HAP-1 (cell line): Measurements from ENCODE around the gene MRPL14.
"Not testable (repeated sequence)": the region's sequence is repeated elsewhere in the genome, so short reads cannot be mapped to it uniquely, and the experiment has no call there.

ENCODE experiments used
- DNase-seq, 2 experiments: peaks; one replicate each; pipeline ENCODE4 v3.0.0-alpha.2; 2016 to 2020; ENCODE audit warnings: low spot score in 2 of 2
- H3K27me3 ChIP-seq: fragments of 250-450 bp; sonication (Bioruptor Pico); 2 replicates; pipeline ENCODE4 v1.5.1; 2020; ENCODE audit warnings: low read depth, mild to moderate bottlenecking, moderate library complexity
- H3K36me3 ChIP-seq: fragments of 250-450 bp; sonication (Bioruptor Pico); replicated peaks from 2 replicates; pipeline ENCODE4 v1.5.1; 2020; ENCODE audit warnings: mild to moderate bottlenecking
- H3K4me1 ChIP-seq: fragments of 250-450 bp; sonication (Bioruptor Pico); 2 replicates; pipeline ENCODE4 v1.5.1; 2020; ENCODE audit warnings: mild to moderate bottlenecking
- H3K4me3 ChIP-seq: fragments of 250-450 bp; sonication (Bioruptor Pico); 2 replicates; pipeline ENCODE4 v1.5.1; 2020; ENCODE audit warnings: mild to moderate bottlenecking, moderate library complexity
- H3K9me3 ChIP-seq: fragments of 250-450 bp; sonication (Bioruptor Pico); 2 replicates; pipeline ENCODE4 v1.5.1; 2020; ENCODE audit warnings: mild to moderate bottlenecking, moderate library complexity
- in situ Hi-C: fragments of 300-500 bp; cut with MboI; formaldehyde crosslinking; loops from 3 replicates; pipeline ENCODE4 v1.14.3; 2020; ENCODE audit warnings: low sequenced_read_pairs, inconsistent platforms, mixed read lengths

MRPL14 gene

GRCh38 chr6:44157152-44157521, 29.9 kb upstream of the MRPL14 start:
- Histone ChIP-seq H3K4me1 (no peaks in the 10 kb centered on the region), H3K4me3 (no peak overlapping the region), H3K27me3 (no peaks in the 10 kb centered on the region), H3K36me3 (no peaks in the 10 kb centered on the region), H3K9me3 (no peaks in the 10 kb centered on the region)
- DNase-seq: no peak
- in situ Hi-C loops: no loop called here

DNA sequence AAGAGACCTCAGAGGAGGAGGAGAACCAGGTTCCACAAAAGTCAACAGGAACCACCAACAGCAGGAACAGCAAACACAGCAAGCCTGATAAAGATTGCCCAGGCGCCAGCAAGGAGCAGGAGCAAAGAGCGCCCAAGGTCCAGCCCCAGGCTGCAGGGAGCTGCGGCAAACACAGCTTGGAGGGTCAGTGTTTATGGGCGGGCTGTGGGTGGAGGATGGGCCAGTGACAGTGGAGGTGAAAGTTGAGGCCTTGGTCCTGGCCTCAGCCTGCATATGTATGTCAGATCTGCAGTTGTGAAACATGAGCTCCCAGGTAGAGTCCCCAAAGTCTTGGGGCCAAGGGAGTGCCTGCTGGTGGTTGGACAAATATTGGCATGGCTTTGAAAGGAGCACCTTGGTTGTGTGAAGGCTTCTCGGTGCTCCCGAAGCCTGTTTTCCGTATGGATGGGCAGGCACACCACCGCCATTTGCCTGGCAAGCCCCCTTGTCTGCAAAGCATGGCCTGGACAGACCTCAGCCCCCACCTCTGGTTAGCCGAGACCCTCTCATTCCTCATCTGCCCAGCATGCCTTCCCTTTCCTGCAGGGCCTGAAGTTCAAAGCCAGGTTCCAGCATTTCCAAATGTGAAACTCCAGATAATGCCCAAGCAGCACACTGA, 29.4 kb upstream of the MRPL14 start:
- in situ Hi-C loops: no loop called here
- Histone ChIP-seq H3K36me3 (no peaks in the 10 kb centered on the region), H3K4me1 (no peaks in the 10 kb centered on the region), H3K4me3 (no peak overlapping the region), H3K9me3 (no peaks in the 10 kb centered on the region), H3K27me3 (no peaks in the 10 kb centered on the region)
- DNase-seq: no peak

- Histone ChIP-seq H3K4me3 (no peak overlapping the region), H3K36me3 (peaks cover 3% of the 10 kb centered on the region; the same call in 1 of the 2 replicates), H3K9me3 (no peaks in the 10 kb centered on the region), H3K27me3 (no peaks in the 10 kb centered on the region), H3K4me1 (no peaks in the 10 kb centered on the region)
- no peak for DNase-seq
- in situ Hi-C loops: loop anchor here (5.0 kb wide), 1 partner anchor 67 kb away; no protein-coding TSS in a partner anchor
Observed at GRCh38 chr6:44154067-44154466, 26.8 kb upstream of the MRPL14 start.

- in situ Hi-C loops: loop anchor here (5.0 kb wide), 1 partner anchor 65 kb away; no protein-coding TSS in a partner anchor
- no peak overlapping the region for H3K4me3 ChIP-seq
- H3K36me3 ChIP-seq: peaks cover 7% of the 10 kb centered on the region; the same call in 1 of the 2 replicates
- H3K9me3 ChIP-seq: no peaks in the 10 kb centered on the region
- DNase-seq: no peak
- no peaks in the 10 kb centered on the region for H3K4me1 ChIP-seq
- H3K27me3 ChIP-seq: no peaks in the 10 kb centered on the region
Observed at GRCh38 chr6:44152533-44152932, 25.3 kb upstream of the MRPL14 start.

DNA sequence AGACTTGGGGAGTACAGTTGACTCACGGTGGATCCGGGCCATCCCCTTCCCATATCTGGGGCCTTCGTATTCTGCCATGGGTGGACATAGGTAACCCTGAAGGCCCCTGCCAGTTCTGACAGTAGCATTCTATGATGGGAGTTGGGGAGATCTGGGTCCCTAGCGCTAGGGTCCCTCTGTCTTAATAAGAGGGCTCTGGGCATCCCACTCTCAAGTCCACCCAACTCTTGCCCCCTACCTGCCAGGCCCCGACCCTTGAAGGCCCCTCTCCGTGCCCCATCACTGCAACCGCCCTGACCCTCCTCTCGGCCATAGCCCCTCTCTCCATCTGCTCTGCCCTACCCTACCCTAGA, 24.8 kb upstream of the MRPL14 start:
- H3K36me3 ChIP-seq: peaks cover 7% of the 10 kb centered on the region; the same call in 1 of the 2 replicates
- H3K4me3 ChIP-seq: no peak overlapping the region
- in situ Hi-C loops: loop anchor here (5.0 kb wide), 1 partner anchor 65 kb away; no protein-coding TSS in a partner anchor
- no peak for DNase-seq
- no peaks in the 10 kb centered on the region for H3K9me3 ChIP-seq
- H3K27me3 ChIP-seq: no peaks in the 10 kb centered on the region
- no peaks in the 10 kb centered on the region for H3K4me1 ChIP-seq

- Histone ChIP-seq H3K9me3 (no peaks in the 10 kb centered on the region), H3K36me3 (peaks cover 7% of the 10 kb centered on the region; the same call in 1 of the 2 replicates), H3K4me1 (no peaks in the 10 kb centered on the region), H3K4me3 (no peak overlapping the region), H3K27me3 (no peaks in the 10 kb centered on the region)
- DNase-seq: peak; percentile 31 to 86
- in situ Hi-C loops: loop anchor here (5.0 kb wide), 1 partner anchor 64 kb away; no protein-coding TSS in a partner anchor
Observed at GRCh38 chr6:44151348-44152108, 24.3 kb upstream of the MRPL14 start.

GRCh38 chr6:44150317-44150917, 23.2 kb upstream of the MRPL14 start:
- Histone ChIP-seq H3K4me3 (no peak overlapping the region), H3K27me3 (no peaks in the 10 kb centered on the region), H3K4me1 (no peaks in the 10 kb centered on the region), H3K36me3 (peaks cover 7% of the 10 kb centered on the region; the same call in 1 of the 2 replicates), H3K9me3 (no peaks in the 10 kb centered on the region)
- no peak for DNase-seq
- in situ Hi-C loops: loop anchor here (5.0 kb wide), 1 partner anchor 63 kb away; no protein-coding TSS in a partner anchor

GRCh38 chr6:44149369-44150012, 22.2 kb upstream of the MRPL14 start:
- Histone ChIP-seq H3K9me3 (no peaks in the 10 kb centered on the region), H3K4me1 (no peaks in the 10 kb centered on the region), H3K27me3 (no peaks in the 10 kb centered on the region), H3K36me3 (peaks cover 7% of the 10 kb centered on the region; the same call in 1 of the 2 replicates), H3K4me3 (no peak overlapping the region)
- in situ Hi-C loops: loop anchor here (5.0 kb wide), 1 partner anchor 62 kb away; no protein-coding TSS in a partner anchor
- DNase-seq: no peak

DNA sequence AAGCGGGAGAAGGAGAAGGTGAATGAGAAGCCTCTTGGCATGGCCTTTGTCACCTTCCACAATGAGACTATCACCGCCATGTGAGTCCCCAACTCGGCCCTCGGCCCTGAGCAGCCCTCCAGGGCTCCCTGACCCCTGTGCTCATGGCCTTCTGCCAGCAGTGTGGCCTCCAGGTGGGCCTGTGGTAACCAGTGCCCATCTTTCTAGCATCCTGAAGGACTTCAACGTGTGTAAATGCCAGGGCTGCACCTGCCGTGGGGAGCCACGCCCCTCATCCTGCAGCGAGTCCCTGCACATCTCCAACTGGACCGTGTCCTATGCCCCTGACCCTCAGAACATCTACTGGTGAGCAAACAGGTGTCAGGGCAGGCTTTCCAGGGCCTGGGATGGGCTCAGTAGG, 21.1 kb upstream of the MRPL14 start:
- Histone ChIP-seq H3K4me1 (no peaks in the 10 kb centered on the region), H3K27me3 (no peaks in the 10 kb centered on the region), H3K9me3 (no peaks in the 10 kb centered on the region), H3K36me3 (peaks cover 7% of the 10 kb centered on the region; the same call in 1 of the 2 replicates), H3K4me3 (no peak overlapping the region)
- in situ Hi-C loops: no loop called here
- no peak for DNase-seq

DNA sequence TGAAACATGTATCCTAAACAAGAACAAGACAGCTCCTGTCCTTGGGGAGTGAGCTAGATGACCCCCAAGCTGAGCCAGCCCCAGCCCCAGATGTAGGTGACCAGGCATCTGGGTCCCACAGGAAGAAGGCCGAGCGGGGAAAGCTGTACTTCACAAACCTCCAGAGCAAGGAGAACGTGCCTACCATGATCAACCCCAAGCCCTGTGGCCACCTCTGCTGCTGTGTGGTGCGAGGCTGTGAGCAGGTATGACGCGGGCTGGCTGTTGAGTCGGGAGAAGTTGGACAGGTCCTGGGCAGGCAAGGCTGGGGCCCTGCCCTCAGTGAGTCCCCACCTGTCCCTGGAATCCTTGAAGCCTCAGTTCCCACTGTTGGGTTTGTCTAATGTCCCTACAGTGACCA, 20.0 kb upstream of the MRPL14 start:
- in situ Hi-C loops: no loop called here
- Histone ChIP-seq H3K9me3 (no peaks in the 10 kb centered on the region), H3K27me3 (no peaks in the 10 kb centered on the region), H3K4me1 (no peaks in the 10 kb centered on the region), H3K4me3 (no peak overlapping the region), H3K36me3 (peaks cover 7% of the 10 kb centered on the region; the same call in 1 of the 2 replicates)
- no peak for DNase-seq

DNA sequence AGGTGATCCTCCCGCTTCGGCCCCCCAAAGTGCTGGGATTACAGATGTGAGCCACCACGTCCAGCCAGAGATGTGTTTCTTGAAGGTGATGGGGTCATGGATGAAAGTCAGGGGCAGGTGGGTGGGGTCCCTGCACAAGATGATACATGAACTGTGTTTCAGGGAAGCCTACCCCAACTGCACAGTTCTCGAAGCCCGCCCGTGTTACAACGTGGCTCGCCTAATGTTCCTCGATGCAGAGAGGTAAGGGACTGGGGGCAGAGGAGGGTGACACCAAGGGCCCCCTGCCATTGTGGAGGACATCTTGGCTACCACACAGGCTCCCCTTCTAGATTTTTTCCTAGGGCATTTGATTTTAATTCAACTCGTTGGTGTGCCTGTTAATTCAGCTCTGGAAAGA, 19.4 kb upstream of the MRPL14 start:
- Histone ChIP-seq H3K27me3 (no peaks in the 10 kb centered on the region), H3K9me3 (no peaks in the 10 kb centered on the region), H3K4me3 (no peak overlapping the region), H3K4me1 (no peaks in the 10 kb centered on the region), H3K36me3 (peaks cover 7% of the 10 kb centered on the region; the same call in 1 of the 2 replicates)
- in situ Hi-C loops: no loop called here
- no peak for DNase-seq

- no peak overlapping the region for H3K4me3 ChIP-seq
- H3K27me3 ChIP-seq: no peaks in the 10 kb centered on the region
- H3K9me3 ChIP-seq: no peaks in the 10 kb centered on the region
- no peaks in the 10 kb centered on the region for H3K4me1 ChIP-seq
- H3K36me3 ChIP-seq: peaks cover 7% of the 10 kb centered on the region; the same call in 1 of the 2 replicates
- no peak for DNase-seq
- in situ Hi-C loops: no loop called here
Observed at GRCh38 chr6:44145839-44146238, 18.6 kb upstream of the MRPL14 start.

DNA sequence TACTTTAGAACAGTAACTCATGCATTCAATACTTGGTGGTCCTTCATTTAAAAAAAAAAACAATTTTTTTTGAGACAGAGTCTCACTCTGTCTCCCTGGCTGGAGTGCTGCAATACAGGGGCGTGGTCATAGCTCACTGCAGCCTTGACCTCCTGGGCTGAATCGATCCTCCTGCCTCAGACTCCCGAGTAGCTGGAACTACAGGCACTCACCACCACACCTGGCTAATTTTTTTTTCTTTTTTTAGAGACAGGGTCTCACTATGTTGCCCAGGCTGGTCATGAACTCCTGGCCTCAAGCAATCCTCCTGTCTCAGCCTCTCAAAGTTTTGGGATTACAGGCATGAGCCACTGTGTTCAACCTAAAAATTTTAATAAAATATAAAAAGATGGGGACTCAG, 17.3 kb upstream of the MRPL14 start:
- H3K9me3 ChIP-seq, H3K36me3 ChIP-seq, H3K4me3 ChIP-seq, in situ Hi-C loops, H3K4me1 ChIP-seq, DNase-seq, H3K27me3 ChIP-seq: not testable (repeated sequence)
